HCT116 (cell line): Measurements from ENCODE around the gene CELF2. TPM values are rescaled to one million over a fixed set of nuclear protein-coding genes. Genes with fewer than 3 reads are reported as not detected.

Experiments
- ATAC-seq: fragments of 200-7000 bp; cut with Tn5 transposase; 2 replicates; pipeline ENCODE4 v1.9.1; 2020; ENCODE audit warnings: mild to moderate bottlenecking, moderate library complexity
- BruUV-seq: library from RNA; stranded (reverse); fragments of 400-500 nt; replicated peaks from 2 replicates; lab custom pipeline; 2021; lab: Mats Ljungman, UMichigan
- CTCF ChIA-PET: fragments of 300-600 bp; sonication (Branson Sonifier 250); formaldehyde crosslinking; loops from one replicate; lab custom pipeline; 2021; ENCODE audit warnings: antibody characterized with exemption; lab: Charles Lee
- POLR2A ChIA-PET: fragments of 300-600, 350-600 bp; sonication (Branson Sonifier 250); formaldehyde crosslinking; loops from one replicate; lab custom pipeline; 2021; ENCODE audit warnings: antibody characterized with exemption; lab: Charles Lee
- RAD21 ChIA-PET, 2 experiments: fragments of 300-600 bp; sonication (Branson Sonifier 250); formaldehyde crosslinking; loops; one replicate each; lab custom pipeline; 2023; ENCODE audit warnings: low total read pairs in 2 of 2; ENCODE audit not compliant: uncharacterized antibody in 2 of 2, unreplicated experiment in 2 of 2, low non-redundant PET in 1 of 2; lab: Charles Lee
- DNase-seq: peaks from one replicate; pipeline ENCODE4 v3.0.0-alpha.2; 2010; ENCODE audit warnings: low read depth, low spot score
- H2AFZ ChIP-seq: fragments of 200-600 bp; shearing (Covaris generic), sonication (generic); 2 replicates; pipeline ENCODE4 v1.6.1; 2017; ENCODE audit warnings: low read depth, mixed run types, mixed read lengths, antibody characterized with exemption, low read length; ENCODE audit not compliant: poor library complexity, severe bottlenecking
- H3K27ac ChIP-seq: 2 replicates; pipeline ENCODE4 v1.5.1; 2012; ENCODE audit warnings: low read depth, low read length
- H3K27me3 ChIP-seq: fragments of 200-600 bp; sonication (generic); 2 replicates; pipeline ENCODE4 v1.6.1; 2016; ENCODE audit warnings: mixed run types, low read length, mixed read lengths; ENCODE audit not compliant: insufficient read depth
- H3K36me3 ChIP-seq, 2 experiments: fragments of 200-500 bp in 1 of 2; fragments of 200-600 bp in 1 of 2; sonication (Bioruptor generic) in 1 of 2; sonication (generic) in 1 of 2; 2 replicates each; pipeline versions ENCODE4 v1.5.1 to v1.6.1; 2014 to 2016; ENCODE audit warnings: low read length in 2 of 2, inconsistent platforms in 1 of 2, mixed read lengths in 1 of 2, mixed run types in 1 of 2; ENCODE audit not compliant: insufficient read depth in 2 of 2, control insufficient read depth in 1 of 2
- H3K4me1 ChIP-seq, 2 experiments: fragments of 200-600 bp in 1 of 2; sonication (generic) in 1 of 2; 2 replicates each; pipeline versions ENCODE4 v1.5.1 to v1.6.1; 2012 to 2017; ENCODE audit warnings: low read length in 2 of 2, inconsistent platforms in 1 of 2, mild to moderate bottlenecking in 1 of 2, mixed read lengths in 1 of 2, mixed run types in 1 of 2, moderate library complexity in 1 of 2; ENCODE audit not compliant: insufficient read depth in 2 of 2, control insufficient read depth in 1 of 2
- H3K4me2 ChIP-seq: fragments of 200-600 bp; sonication (generic); 2 replicates; pipeline ENCODE4 v1.6.1; 2017; ENCODE audit warnings: mixed run types, low read length, mixed read lengths
- H3K4me3 ChIP-seq, 2 experiments: fragments of 200-600 bp in 1 of 2; sonication (generic) in 1 of 2; replicated peaks in 1 of 2; 2 replicates each; pipeline ENCODE4 v1.5.1; 2011 to 2016; ENCODE audit warnings: low read length in 2 of 2, control low read depth in 1 of 2, low read depth in 1 of 2, mild to moderate bottlenecking in 1 of 2, mixed read lengths in 1 of 2, mixed run types in 1 of 2
- H3K79me2 ChIP-seq: fragments of 200-600 bp; sonication (generic); 2 replicates; pipeline ENCODE4 v1.6.1; 2017; ENCODE audit warnings: mild to moderate bottlenecking, mixed run types, low read length, moderate library complexity, mixed read lengths; ENCODE audit not compliant: insufficient read depth
- H3K9ac ChIP-seq: fragments of 200-600 bp; sonication (generic); 2 replicates; pipeline ENCODE4 v1.6.1; 2016; ENCODE audit warnings: low read length, mixed read lengths
- H3K9me2 ChIP-seq: fragments of 200-600 bp; sonication (generic), shearing (Covaris generic); 2 replicates; pipeline ENCODE4 v1.6.1; 2017; ENCODE audit warnings: mixed run types, mild to moderate bottlenecking, moderate library complexity; ENCODE audit not compliant: insufficient read depth
- H3K9me3 ChIP-seq, 2 experiments: fragments of 200-500 bp in 1 of 2; fragments of 200-600 bp in 1 of 2; sonication (Bioruptor generic) in 1 of 2; sonication (generic) in 1 of 2; 2 replicates each; pipeline ENCODE4 v1.6.1; 2014 to 2017; ENCODE audit warnings: low read length in 2 of 2, mixed read lengths in 2 of 2, inconsistent platforms in 1 of 2, low read depth in 1 of 2, mild to moderate bottlenecking in 1 of 2, mixed run types in 1 of 2, moderate library complexity in 1 of 2; ENCODE audit not compliant: control insufficient read depth in 1 of 2, insufficient read depth in 1 of 2
- H4K20me1 ChIP-seq: fragments of 200-600 bp; sonication (generic), shearing (Covaris generic); 2 replicates; pipeline ENCODE4 v1.6.1; 2017; ENCODE audit warnings: mixed run types, mild to moderate bottlenecking, moderate library complexity; ENCODE audit not compliant: insufficient read depth
- ATF3 ChIP-seq: IDR thresholded peaks from 2 replicates; pipeline ENCODE4 v1.6.1; 2012
- CEBPB ChIP-seq: IDR thresholded peaks from 2 replicates; pipeline ENCODE4 v1.6.1; 2012; ENCODE audit warnings: low read depth
- CTCF ChIP-seq, 3 experiments: fragments of 200-600 bp in 1 of 3; sonication (generic) in 1 of 3; IDR thresholded peaks in 2 of 3; conservative IDR thresholded peaks in 1 of 3; 2 replicates each; pipeline ENCODE4 v1.5.1; 2012 to 2017; ENCODE audit warnings: low read depth in 2 of 3, low read length in 2 of 3, antibody characterized with exemption in 1 of 3, borderline replicate concordance in 1 of 3, control low read depth in 1 of 3, mild to moderate bottlenecking in 1 of 3, mixed read lengths in 1 of 3, mixed run types in 1 of 3, moderate library complexity in 1 of 3; ENCODE audit not compliant: insufficient read depth in 1 of 3
- EGR1 ChIP-seq: IDR thresholded peaks from 2 replicates; pipeline ENCODE4 v1.6.1; 2012; ENCODE audit warnings: low read depth
- ELF1 ChIP-seq: IDR thresholded peaks from 2 replicates; pipeline ENCODE4 v1.6.1; 2012; ENCODE audit warnings: low read depth, borderline replicate concordance
- EZH2 ChIP-seq: fragments of 200-600 bp; sonication (generic); IDR thresholded peaks from 2 replicates; pipeline ENCODE4 v1.6.1; 2017; ENCODE audit warnings: antibody characterized with exemption, mixed run types
- JUND ChIP-seq: IDR thresholded peaks from 2 replicates; pipeline ENCODE4 v1.6.1; 2012
- POLR2A ChIP-seq: IDR thresholded peaks from 2 replicates; pipeline ENCODE4 v1.7.0; 2011; ENCODE audit warnings: borderline replicate concordance; ENCODE audit not compliant: insufficient read depth, insufficient read length; ENCODE audit errors: extremely low read depth
- POLR2AphosphoS5 ChIP-seq: IDR thresholded peaks from 2 replicates; pipeline ENCODE4 v1.6.1; 2011; ENCODE audit warnings: mild to moderate bottlenecking, low read depth, low read length, moderate library complexity
- SIN3A ChIP-seq: IDR thresholded peaks from 2 replicates; pipeline ENCODE4 v1.6.1; 2012; ENCODE audit warnings: low read depth
- SP1 ChIP-seq: IDR thresholded peaks from 2 replicates; pipeline ENCODE4 v1.6.1; 2012; ENCODE audit warnings: low read depth
- SRF ChIP-seq: IDR thresholded peaks from 2 replicates; pipeline ENCODE4 v1.6.1; 2012; ENCODE audit warnings: low read depth
- TCF7L2 ChIP-seq: IDR thresholded peaks from 2 replicates; pipeline ENCODE4 v1.7.0; 2011; ENCODE audit warnings: borderline replicate concordance, inconsistent platforms; ENCODE audit not compliant: insufficient read depth, insufficient read length; ENCODE audit errors: extremely low read depth
- YY1 ChIP-seq: IDR thresholded peaks from 2 replicates; pipeline ENCODE4 v1.6.1; 2011; ENCODE audit warnings: low read length, low read depth, moderate library complexity, mild to moderate bottlenecking; ENCODE audit not compliant: insufficient replicate concordance; ENCODE audit errors: extremely low read depth
- ZNF274 ChIP-seq: fragments of 200-500 bp; sonication (Bioruptor generic); IDR thresholded peaks from 2 replicates; pipeline ENCODE4 v1.6.1; 2014; ENCODE audit warnings: mild to moderate bottlenecking, low read depth, low read length, inconsistent platforms
- intact Hi-C: fragments of 100-400 bp; cut with micrococcal nuclease; formaldehyde crosslinking; loops from 2 replicates; pipeline ENCODE4 v1.10.0; 2022
- total RNA-seq: library from RNA; stranded (reverse); gene quantifications from one replicate; pipeline ENCODE4 v1.2.1, GENCODE V29; 2021; ENCODE audit not compliant: unreplicated experiment
- TF ChIP-seq, protein P1 (sequence below): IDR thresholded peaks from 2 replicates; pipeline ENCODE4 v1.6.1; 2012
- TF ChIP-seq, protein P2 (sequence below): IDR thresholded peaks from 2 replicates; pipeline ENCODE4 v1.6.1; 2011; ENCODE audit warnings: mild to moderate bottlenecking, low read length, moderate library complexity; ENCODE audit not compliant: insufficient replicate concordance; ENCODE audit errors: extremely low read depth

Gene CELF2
- total RNA-seq, 1 experiment from 2014 or later, result 0.66 TPM

DNA sequence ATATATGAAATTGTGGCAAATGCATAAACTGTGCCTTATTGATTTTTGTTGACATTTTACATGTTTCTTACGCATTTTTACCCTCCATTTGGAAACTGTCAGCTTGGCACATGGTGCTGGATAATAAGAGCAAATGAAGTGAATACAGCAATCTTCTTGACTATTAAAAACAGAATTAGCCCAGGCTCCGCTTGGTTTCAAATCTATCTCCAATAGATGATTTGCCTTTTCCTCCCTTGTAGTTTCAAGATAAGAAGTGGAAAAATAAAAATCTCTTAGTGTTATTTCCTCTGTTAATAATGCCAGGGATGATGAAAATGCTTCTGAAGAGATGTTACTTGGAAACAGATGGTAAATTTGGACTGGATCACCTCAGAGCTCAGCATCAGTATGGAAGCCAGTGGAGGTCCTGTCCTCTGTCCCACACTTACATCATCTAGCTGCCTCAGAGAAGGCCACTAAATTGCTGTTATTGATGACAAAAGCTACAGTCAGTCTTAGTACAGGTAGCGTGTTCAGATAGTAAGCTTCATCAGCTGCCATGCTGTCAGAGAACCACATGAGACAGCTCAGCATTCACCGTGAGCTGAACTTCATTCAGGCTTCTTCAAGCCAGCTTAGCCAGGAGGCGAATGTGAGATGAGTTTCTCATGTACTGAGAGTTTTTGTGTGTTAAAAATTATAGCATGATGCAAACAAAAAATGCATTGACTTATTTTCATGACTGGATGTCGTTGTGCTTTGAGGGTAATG lies 246.8 kb downstream of the CELF2 start:
- intact Hi-C loops, result no loop called here
- DNase-seq (no peak), ATAC-seq (no peak)
- H3K27ac ChIP-seq, result no peak overlapping the region
- no peaks in the 10 kb centered on the region for H4K20me1 ChIP-seq
- peaks cover 10% of the 10 kb centered on the region; the same call in 1 of the 2 replicates for H3K27me3 ChIP-seq
- no peak overlapping the region for H3K9ac ChIP-seq
- H3K4me2 ChIP-seq, result no peak overlapping the region
- H3K9me2 ChIP-seq, result no peaks in the 10 kb centered on the region
- ChIA-PET POLR2A (no interaction called here), CTCF (no interaction called here), RAD21 (no interaction called here)
- H3K9me3 ChIP-seq, result no peaks in the 10 kb centered on the region
- BruUV-seq, result no TSS peak
- no peak overlapping the region for H3K4me3 ChIP-seq
- H3K79me2 ChIP-seq, result no peaks in the 10 kb centered on the region
- H2AFZ ChIP-seq, result no peak overlapping the region
- no peaks in the 10 kb centered on the region for H3K36me3 ChIP-seq
- H3K4me1 ChIP-seq, result no peaks in the 10 kb centered on the region
- TF ChIP-seq CTCF (IDR thresholded peaks at IDR 0.05 in 2 of 3, conservative IDR thresholded peaks at IDR 0.05 in 1 of 3; ENCODE audit: borderline replicate concordance in 1 of 3, insufficient read depth in 1 of 3, low read depth in 2 of 3, low read length in 2 of 3) (no peak), CEBPB (no peak), TCF7L2 (no peak), SIN3A (no peak)

- CTCF ChIA-PET, result no interaction called here
- no peak for ATAC-seq
- Histone ChIP-seq H3K9me3 (no peaks in the 10 kb centered on the region), H3K27me3 (peaks cover 10% of the 10 kb centered on the region; the same call in 1 of the 2 replicates), H2AFZ (no peak overlapping the region), H3K9ac (no peak overlapping the region), H3K9me2 (no peaks in the 10 kb centered on the region), H3K79me2 (no peaks in the 10 kb centered on the region), H3K4me3 (no peak overlapping the region), H3K4me2 (no peak overlapping the region), H3K27ac (no peak overlapping the region), H4K20me1 (no peaks in the 10 kb centered on the region), H3K36me3 (no peaks in the 10 kb centered on the region), H3K4me1 (0 out of 4 replicates have a peak, but pooled peaks cover 0 to 3% of the 10 kb centered on the region in 2 experiments)
- BruUV-seq, result no TSS peak
- no peak for DNase-seq
- POLR2A ChIA-PET, result no interaction called here
- intact Hi-C loops, result no loop called here
- RAD21 ChIA-PET, result no interaction called here
- TF ChIP-seq, protein P1, sequence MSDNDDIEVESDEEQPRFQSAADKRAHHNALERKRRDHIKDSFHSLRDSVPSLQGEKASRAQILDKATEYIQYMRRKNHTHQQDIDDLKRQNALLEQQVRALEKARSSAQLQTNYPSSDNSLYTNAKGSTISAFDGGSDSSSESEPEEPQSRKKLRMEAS, result no peak
- TF ChIP-seq EGR1, result no peak
- no peak for TF ChIP-seq POLR2AphosphoS5
- TF ChIP-seq SRF, result no peak
- TF ChIP-seq POLR2A, result no peak
- no peak for TF ChIP-seq ZNF274
- no peak for TF ChIP-seq ATF3
- TF ChIP-seq SIN3A, result no peak
- TF ChIP-seq EZH2, result no peak
- TF ChIP-seq JUND, result no peak
- no peak for TF ChIP-seq YY1
- TF ChIP-seq, protein P2, sequence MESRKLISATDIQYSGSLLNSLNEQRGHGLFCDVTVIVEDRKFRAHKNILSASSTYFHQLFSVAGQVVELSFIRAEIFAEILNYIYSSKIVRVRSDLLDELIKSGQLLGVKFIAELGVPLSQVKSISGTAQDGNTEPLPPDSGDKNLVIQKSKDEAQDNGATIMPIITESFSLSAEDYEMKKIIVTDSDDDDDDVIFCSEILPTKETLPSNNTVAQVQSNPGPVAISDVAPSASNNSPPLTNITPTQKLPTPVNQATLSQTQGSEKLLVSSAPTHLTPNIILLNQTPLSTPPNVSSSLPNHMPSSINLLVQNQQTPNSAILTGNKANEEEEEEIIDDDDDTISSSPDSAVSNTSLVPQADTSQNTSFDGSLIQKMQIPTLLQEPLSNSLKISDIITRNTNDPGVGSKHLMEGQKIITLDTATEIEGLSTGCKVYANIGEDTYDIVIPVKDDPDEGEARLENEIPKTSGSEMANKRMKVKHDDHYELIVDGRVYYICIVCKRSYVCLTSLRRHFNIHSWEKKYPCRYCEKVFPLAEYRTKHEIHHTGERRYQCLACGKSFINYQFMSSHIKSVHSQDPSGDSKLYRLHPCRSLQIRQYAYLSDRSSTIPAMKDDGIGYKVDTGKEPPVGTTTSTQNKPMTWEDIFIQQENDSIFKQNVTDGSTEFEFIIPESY, result no peak
- no peak for TF ChIP-seq ELF1
- TF ChIP-seq SP1, result no peak
These were observed 247.8 kb downstream of the CELF2 start for GRCh38 chr10:11265484-11265883.
